ENCODE measurements around the gene GTPBP8.
"Not testable (repeated sequence)": the region's sequence is repeated elsewhere in the genome, so short reads cannot be mapped to it uniquely, and the experiment has no call there.

Gene GTPBP8

DNA sequence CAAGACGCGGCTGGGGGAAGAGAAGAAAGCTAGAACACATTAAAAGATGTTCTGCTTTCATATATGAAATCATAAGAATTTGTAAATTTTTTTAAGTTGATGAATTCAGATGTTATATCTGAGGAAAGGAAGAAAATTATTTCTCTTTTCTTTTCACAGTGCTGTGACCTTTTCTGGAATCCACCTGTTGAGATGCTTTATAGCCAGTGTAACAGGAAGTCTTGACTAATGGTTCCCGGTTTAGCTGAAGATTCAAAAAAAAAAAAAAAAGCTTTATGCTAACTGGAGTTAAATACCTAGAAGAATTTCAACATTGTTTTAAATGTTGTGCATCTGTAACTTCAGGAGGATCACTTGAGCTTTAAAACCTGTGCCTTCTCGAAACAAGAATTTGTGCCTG is 9.9 kb downstream of the GTPBP8 start:
- DNase-seq (ENCODE audit: low read depth in 2 of 2) = no peak

DNA sequence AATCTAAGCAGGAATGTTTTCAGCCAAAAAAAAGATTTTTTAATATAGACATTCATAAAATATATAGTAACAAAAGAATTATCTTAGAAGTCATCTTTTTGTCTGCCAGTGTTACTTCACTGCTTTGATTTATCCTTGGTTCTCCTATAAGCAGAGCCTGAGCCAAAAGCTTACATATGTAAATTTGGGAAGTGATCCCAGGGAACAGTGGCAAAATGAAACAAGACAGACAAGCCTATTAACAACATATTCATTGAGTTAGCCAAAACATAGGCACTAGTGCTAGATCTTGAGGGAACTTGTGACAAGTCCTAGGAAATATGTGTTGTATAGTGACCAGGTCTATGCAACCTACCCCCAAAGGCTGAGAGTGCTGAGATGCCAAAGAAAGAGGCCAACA is 11.3 kb downstream of the GTPBP8 start:
- DNase-seq (ENCODE audit: low read depth in 2 of 2) = no peak

DNA sequence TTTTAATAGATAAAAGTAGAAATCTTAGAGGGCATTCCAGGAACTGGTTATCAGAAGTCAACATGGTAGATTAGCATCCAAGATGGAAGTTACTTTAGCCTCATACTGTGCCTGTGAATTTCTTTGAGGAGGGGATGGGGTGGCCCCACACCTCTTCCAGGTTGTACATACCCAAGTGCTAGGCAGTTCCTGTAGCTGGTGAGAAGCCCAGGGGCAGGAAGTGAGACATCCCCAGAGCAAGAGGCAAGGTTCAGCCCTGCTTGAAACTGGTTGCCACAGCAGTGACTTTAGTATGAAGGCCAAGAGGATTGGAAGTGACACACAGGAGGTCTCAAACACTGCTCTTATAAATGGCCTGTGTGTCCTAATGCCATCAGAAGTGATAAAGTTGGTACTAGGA is 11.9 kb downstream of the GTPBP8 start:
- DNase-seq (ENCODE audit: low read depth in 2 of 2) = peak in 1 of 2 donors; percentile 18

DNA sequence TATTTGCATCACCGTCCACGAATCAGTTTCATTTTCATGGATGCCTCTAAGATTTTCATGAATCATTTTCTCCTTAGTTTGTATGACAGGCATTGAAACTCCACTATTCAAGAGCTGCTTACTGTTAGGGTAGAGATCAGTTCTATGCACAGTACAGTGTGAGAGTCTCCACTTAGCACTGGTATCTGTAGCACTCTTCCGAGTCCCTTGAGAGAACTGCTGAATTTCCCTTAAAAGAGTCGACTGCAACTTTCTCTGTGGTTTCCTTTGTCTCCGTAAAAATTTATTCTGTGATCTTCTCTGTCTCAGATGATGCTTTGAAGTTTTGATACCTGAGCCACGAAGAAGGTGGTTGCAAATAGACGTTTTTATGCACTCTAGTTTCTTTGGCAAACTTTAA is 14.8 kb downstream of the GTPBP8 start:
- no peak for DNase-seq (ENCODE audit: low read depth in 2 of 2)

DNA sequence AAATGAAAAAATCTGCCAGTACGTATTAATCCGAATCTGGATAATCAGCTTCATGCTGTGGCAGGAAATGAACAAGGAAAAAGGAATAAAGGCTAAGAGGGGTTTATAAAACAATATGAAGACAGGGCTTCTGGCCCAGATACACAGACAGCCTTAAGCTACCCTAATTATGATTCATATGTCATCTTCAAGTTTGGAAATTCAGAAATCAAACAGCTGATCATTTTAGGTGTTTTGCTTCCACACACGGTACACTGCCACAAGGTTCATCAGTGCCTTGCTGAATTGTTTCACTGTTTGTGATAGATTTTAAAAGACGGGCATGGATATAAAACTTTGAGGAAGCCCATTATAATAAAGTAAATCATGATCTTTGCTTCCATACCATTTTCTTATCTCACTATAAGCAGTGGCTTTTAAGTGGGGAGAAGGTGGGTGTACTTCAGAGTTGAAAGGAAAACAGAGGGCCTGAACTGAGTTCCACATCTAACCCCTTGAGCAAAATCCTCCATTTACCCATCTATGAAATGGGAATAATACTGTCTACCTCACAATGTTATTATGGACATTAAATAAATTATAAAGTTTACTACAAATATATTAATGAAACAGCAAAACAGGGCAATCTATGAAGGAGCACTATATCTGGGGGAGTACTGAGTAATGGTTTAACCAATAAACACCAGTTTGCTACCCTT is 15.7 kb downstream of the GTPBP8 start:
- DNase-seq (ENCODE audit: low read depth in 2 of 2) = no peak

DNA sequence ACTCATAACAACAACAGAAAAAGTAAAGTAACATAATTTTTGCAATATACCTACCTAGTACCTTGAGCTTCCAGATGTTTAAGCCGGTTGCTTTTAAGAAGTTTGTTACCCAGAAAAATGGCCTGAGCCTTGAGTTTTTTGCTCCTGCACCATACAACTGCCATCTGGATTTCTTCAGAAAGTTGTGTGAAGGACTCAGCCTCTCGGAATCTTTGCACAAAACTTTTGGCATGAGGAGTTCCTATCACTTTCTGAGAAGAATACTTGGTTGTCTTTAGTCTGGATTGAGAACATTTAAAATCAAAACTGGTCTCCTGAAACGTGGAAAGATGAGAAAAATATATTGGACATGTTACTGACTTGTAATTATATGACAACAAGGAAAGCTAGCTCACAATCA is 17.3 kb downstream of the GTPBP8 start:
- DNase-seq (ENCODE audit: low read depth in 2 of 2) = no peak

DNA sequence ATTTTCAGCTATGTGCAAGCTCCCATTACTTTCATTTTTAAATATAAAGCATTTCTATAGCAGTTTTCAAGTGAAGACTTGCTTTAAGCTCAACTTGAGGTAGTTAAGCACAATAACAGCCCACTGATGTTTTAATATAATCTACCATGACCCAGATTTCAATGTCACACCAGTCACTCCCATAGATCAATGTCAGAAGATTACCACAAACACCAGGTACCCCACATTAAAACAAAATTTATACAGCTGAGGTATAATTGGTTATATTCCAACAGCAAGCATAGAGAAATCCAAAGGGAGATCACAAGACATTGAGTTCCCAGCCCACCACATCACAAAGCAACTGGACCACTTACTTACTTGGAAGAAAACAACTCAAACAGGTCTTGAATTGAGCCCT is 22.8 kb downstream of the GTPBP8 start:
- DNase-seq (ENCODE audit: low read depth in 2 of 2) = no peak

DNA sequence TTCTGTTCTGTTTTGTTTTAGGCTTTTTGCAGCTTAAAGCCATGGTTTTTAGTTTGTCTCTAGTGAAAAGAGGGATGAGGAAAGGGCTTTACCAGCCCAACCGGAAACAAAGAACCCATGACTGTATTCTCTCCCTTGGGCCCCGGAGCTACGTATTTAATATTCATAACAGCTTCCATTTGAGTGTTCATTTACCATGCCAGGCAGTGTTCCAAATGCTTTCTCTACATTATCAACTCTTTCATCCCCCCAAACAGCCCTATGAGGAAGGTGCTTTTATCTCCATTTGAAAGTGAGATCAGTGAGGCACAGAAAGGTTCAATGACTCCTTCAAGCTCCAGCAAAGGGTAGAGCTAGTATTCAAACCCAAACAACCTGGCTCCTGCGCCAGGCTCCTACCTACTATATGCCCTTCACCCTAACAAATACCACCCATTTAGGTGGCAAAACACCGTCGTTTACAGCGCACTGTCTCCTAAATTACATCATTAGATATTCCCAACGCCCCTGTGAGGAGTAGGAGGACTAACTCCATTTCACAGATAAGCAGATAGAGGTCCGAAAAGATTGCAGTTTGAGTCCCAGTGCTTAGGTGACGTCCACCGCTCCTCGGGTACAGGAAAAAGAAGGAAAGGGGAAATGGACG is 27.9 kb downstream of the GTPBP8 start:
- no peak for DNase-seq (ENCODE audit: low read depth in 2 of 2)

DNA sequence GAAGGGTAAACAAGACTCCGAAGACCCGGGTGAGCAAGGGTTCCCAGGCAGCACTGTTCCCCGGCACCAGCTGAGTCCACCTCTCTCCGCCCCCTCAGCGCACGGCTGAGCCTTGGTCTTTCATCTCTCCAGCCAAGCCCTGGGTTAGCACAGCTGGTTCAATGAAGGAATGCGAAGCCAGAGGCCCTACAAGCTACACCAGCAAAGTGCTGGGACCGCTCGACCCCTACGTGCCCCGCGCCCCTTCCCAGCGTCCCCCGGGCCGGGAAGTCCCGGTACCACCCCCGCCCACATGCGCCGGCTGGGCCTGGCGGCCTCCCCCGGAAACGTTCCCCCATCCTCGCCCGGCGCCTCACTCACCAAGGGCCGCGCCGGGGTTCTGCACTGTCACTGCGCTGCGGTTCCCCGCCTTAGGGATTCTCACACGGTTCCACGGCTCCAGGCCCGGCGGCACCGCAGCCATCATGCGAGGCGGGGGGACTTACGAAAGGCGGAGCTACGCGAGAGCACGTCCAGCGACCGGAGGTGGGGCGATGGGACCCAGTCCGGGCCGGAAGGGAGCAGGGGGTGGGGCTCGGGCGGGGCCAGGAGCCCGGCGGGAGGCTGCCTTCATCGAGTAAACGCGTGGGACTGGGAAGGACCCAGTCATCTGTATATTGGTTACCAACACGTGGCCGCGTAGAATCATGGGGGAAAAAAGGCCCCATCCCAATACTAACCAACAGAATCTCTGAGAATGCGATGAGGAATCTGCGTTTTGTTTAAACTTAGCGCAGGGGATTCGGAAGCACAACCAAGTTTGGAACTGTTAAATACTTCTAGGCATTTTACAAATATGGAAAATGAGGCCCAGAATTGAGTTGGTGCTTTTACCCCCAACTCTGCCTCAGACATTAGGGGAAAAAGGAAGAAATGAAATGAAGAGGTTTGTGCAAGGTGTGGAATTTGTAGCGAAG is 28.7 kb downstream of the GTPBP8 start:
- peak; percentile 80 to 87 for DNase-seq (ENCODE audit: low read depth in 2 of 2)

DNA sequence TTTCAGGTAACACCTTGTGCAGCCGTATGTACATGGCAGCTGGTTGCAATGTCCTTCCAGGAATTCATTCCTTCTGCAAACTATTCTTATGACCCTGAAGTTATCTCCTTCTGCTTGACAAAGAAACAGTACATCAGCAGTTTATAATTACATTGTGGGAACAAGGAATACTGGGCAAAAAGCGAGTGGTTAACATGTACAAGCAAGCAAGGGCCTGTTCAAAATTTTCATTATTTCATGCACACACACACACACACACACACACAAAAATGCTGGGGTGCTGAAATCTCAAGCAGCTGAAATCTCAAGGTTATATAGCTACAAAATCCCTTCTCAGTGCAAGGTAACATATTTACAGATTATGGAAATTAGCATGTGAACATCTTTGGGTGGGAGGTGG is 30.7 kb downstream of the GTPBP8 start:
- DNase-seq (ENCODE audit: low read depth in 2 of 2) = no peak

DNA sequence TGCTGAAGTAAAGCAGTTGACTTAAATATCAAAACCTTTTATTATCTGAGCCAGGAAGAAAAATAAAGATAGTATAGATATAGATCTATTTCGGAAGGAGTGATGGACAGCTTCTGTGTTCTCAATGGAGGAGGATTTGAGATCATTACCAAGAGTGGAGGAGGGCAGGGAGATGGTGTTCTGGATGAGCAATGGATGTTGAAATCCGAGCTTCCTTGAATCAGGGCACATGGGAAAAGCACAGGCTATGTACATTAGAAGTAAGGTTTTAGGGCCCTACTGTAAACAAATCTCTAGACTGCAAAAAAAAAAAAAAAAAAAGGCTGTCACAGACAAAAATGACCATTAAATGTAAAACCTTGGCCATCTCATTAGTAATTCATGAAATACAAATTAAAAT is 43.2 kb downstream of the GTPBP8 start:
- DNase-seq (ENCODE audit: low read depth in 2 of 2) = no peak

DNA sequence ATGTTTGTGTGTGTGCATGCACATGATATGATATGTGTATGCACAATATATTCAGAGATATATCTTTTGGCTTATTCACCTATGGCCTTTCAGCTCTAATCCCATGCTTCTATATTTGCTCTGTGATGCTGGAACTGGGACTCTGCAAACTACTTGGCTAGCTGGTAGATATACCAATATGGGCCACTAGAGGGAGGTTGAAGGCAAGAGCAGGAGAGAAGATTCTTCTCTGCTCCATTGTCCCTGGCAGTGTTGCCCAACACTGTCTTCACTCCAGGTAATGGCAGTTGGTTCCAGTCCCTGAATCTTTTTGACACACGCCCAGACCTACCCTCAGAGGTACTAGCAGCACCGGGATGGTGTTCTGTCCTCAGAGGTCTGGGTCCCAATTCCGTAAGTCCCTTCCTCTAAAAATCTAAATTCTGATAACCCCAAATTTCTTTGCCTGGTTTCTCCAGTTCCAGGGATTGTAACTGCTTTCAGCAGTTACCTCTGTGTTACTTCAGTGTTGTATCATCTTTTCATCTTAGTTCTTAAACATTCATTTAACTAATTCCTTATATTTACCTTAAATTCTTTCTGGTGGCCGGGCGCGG is 44.7 kb downstream of the GTPBP8 start:
- DNase-seq (ENCODE audit: low read depth in 2 of 2) = no peak

DNA sequence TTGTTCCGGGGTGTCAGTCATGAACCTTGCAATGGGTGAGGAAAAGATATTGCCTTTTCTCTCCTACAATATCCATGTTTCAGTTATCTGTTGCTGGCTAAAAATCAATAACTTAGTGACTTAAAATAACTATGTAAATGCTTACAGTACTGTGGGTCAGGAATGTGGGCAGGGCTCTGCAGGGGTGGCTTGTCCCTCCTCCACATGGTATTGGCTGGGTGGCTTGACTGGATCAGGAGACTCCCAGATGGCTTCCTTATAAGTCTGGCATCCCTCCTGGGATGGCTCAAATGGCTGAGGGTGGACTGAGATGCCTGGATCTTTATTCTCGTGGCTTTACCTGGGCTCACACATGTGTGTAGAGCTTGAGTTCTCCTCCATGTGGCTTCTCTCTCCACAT is 47.5 kb downstream of the GTPBP8 start:
- DNase-seq (ENCODE audit: low read depth in 2 of 2) = no peak

DNA sequence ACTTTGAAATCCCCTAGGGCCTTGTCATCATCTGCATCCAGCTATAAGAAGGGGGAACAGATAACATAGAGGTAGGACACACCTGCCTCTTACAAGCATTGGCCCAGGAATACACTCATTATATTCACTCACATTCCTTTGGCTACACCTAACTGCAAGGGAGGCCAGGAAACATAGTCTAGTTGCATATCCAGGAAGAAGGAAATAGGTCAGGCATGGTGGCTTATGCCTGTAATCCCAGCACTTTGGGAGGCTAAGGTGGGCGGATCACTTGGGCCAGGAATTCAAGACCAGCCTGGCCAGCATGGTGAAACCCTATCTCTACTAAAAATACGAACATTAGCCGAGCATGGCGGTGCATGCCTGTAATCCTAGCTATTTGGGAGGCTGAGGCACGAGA is 48.8 kb downstream of the GTPBP8 start:
- DNase-seq (ENCODE audit: low read depth in 2 of 2) = no peak

DNA sequence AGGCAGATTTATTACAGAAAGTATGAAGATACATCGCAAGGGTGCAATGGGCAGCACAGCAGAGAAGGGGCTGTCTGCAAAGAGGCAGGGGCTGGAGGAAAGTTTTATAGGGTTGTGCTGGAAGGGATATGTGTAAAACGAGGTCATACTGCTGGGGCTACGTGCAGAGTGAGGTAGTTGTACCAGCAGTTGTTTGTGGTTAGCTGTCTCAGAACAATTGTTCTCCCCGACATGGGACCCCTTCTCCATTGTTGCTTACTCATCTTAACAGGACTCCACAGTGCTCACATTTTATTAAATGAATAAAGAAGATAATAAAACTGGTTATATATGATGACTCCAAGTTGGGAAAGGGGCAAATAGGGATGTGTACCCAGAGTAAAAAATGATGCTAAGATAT is 49.4 kb downstream of the GTPBP8 start:
- DNase-seq (ENCODE audit: low read depth in 2 of 2) = no peak

DNA sequence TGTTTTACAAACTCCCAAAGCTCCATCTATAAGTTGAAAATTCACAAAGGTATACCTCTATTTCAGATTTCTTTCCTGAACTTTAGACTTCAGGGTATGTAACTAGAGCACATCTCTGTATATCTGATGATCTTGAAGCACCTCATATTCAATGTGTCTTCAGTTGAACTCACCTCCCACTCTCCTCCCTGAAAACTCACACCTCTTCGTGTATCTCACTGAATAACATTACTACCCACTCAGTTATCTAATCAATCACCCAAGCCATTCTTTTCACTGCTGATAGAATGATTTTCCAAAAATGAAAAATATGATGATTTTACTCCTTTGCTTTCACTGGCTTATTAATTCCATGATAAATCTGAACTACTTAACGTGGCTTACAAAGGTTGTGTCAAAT is 52.9 kb downstream of the GTPBP8 start:
- no peak for DNase-seq (ENCODE audit: low read depth in 2 of 2)

DNA sequence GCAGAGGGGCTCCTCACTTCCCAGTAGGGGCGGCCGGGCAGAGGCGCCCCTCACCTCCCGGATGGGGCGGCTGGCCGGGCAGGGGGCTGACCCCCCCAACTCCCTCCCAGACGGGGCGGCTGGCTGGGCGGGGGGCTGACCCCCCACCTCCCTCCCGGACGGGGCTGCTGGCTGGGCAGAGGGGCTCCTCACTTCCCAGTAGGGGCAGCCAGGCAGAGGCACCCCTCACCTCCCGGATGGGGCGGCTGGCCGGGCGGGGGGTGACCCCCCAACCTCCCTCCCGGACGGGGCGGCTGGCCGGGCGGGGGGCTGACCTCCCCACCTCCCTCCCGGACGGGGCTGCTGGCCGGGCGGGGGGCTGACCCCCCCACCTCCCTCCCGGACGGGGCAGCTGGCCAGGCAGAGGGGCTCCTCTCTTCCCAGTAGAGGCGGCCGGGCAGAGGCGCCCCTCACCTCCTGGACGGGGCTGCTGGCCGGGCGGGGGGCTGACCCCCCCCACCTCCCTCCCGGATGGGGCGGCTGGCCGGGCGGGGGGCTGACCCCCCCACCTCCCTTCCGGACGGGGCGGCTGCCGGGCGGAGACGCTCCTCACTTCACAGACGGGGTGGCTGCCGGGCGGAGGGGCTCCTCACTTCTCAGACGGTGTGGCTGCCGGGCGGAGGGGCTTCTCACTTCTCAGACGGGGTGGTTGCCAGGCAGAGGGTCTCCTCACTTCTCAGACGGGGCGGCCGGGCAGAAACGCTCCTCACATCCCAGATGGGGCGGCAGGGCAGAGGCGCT is 55.6 kb downstream of the GTPBP8 start:
- not testable (repeated sequence) for DNase-seq (ENCODE audit: low read depth in 2 of 2)

DNA sequence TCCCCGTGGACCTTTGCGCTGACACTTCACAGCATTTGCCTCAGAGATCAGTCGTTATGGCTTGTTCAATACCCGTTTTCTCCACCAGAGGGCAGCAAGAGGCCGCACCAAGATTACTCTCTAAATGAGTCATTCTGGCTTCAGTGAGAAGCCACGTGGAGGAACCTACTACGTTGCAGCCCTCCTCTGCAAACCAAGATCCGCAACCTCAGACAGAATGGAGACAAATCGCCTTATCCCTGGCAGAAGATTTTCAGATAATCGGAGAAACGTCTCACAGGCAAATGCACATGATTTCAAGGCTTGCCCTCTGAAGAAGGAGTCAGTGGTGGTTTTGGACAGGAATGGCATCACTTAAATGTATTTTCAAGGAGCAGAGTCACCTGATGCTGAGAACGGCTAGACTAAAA is 60.5 kb downstream of the GTPBP8 start:
- peak; percentile 67 to 84 for DNase-seq (ENCODE audit: low read depth in 2 of 2)

Measured in stimulated activated CD8-positive, alpha-beta memory T cell treated with anti-CD3 and anti-CD28 coated beads, Interleukin-7, amount 100 ng/mL, for 4 hours (primary cell).